GM18508 (cell line): ENCODE results near the gene RAB27A.

Source experiments
- ATAC-seq: cut with Tn5 transposase; IDR thresholded peaks from one replicate; pipeline ENCODE4 v1.9.1; 2021; ENCODE audit warnings: moderate number of reproducible peaks; ENCODE audit not compliant: insufficient read depth, unreplicated experiment

Gene RAB27A

GRCh38 chr15:55230953-55231352, 58.7 kb downstream of the RAB27A start:
- ATAC-seq: no peak

GRCh38 chr15:55230051-55230670, 59.5 kb downstream of the RAB27A start:
- ATAC-seq: no peak

GRCh38 chr15:55226127-55226526, 63.5 kb downstream of the RAB27A start:
- ATAC-seq: no peak

GRCh38 chr15:55224892-55225291, 64.7 kb downstream of the RAB27A start:
- no peak for ATAC-seq

- no peak for ATAC-seq
Observed at GRCh38 chr15:55222588-55222987, 67.0 kb downstream of the RAB27A start.

GRCh38 chr15:55221090-55222011, 68.3 kb downstream of the RAB27A start:
- ATAC-seq: peak; percentile 30

GRCh38 chr15:55220606-55221005, 69.0 kb downstream of the RAB27A start:
- no peak for ATAC-seq

GRCh38 chr15:55218056-55218455, 71.6 kb downstream of the RAB27A start:
- ATAC-seq: no peak

GRCh38 chr15:55204464-55204863, 85.1 kb downstream of the RAB27A start:
- no peak for ATAC-seq

- ATAC-seq: no peak
Observed at GRCh38 chr15:55202206-55202605, 87.4 kb downstream of the RAB27A start.

GRCh38 chr15:55198706-55199105, 90.9 kb downstream of the RAB27A start:
- ATAC-seq: no peak

- ATAC-seq: no peak
Observed at GRCh38 chr15:55197719-55198118, 91.9 kb downstream of the RAB27A start.

- no peak for ATAC-seq
Observed at GRCh38 chr15:55197362-55197705, 92.3 kb downstream of the RAB27A start.

- peak; percentile 77 for ATAC-seq
Observed at GRCh38 chr15:55196458-55197361, 92.9 kb downstream of the RAB27A start, which contains the start of gene RSL24D1. TSS of gene RSL24D1 (minus strand) at chr15:55196941. CDS start at chr15:55196890, 51 bp downstream.

GRCh38 chr15:55195996-55196395, 93.6 kb downstream of the RAB27A start:
- ATAC-seq: no peak

- no peak for ATAC-seq
Observed at GRCh38 chr15:55194256-55194655, 95.4 kb downstream of the RAB27A start.

- ATAC-seq: no peak
Observed at GRCh38 chr15:55186331-55186730, 103.3 kb downstream of the RAB27A start.

GRCh38 chr15:55183679-55184078, 105.9 kb downstream of the RAB27A start:
- ATAC-seq: no peak

- ATAC-seq: no peak
Observed at GRCh38 chr15:55179141-55179540, 110.5 kb downstream of the RAB27A start.

GRCh38 chr15:55170361-55170760, 119.3 kb downstream of the RAB27A start:
- ATAC-seq: no peak
